GM18520 (cell line): Measurements from ENCODE around the gene FAM107A.

Source experiments
- ATAC-seq: cut with Tn5 transposase; IDR thresholded peaks from one replicate; pipeline ENCODE4 v1.9.1; 2021; ENCODE audit not compliant: unreplicated experiment

Gene FAM107A

GRCh38 chr3:58520403-58521335, 56.5 kb downstream of the FAM107A start:
- no peak for ATAC-seq

DNA sequence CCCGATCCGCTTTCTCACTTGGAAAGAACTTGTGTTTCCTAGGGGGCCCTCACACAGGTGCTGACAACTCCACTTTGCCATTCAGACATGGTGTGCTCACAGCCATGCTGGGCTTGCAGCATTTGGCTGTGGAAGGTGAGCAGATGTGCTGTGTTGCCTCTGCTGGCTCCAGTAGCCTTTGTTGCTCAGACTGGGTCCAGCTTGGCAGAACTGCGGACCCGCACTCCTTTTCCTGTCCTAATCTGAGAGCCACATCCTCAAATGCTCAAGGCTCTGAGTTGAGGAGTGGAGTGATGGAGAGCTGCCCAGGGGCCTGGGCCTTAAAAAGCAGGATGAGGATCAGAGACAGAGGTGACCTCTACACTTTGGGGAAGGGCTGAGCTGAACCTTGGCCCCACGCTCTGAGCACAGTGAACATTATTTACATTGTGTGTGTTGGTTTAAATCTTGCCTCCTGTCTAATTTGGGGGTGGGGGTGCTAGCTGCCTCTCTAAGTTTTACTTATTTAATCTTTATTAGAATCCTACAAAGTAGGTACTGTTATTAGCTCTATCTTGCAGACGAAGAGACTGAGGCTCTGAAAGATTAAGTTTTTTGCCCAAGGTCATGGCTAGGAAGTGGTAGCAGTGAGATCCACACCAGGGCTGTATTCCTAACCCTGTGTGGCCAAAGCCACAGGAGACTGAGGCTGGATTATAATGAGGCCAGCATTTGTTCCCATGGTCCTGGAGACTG, 57.4 kb downstream of the FAM107A start:
- ATAC-seq: no peak

DNA sequence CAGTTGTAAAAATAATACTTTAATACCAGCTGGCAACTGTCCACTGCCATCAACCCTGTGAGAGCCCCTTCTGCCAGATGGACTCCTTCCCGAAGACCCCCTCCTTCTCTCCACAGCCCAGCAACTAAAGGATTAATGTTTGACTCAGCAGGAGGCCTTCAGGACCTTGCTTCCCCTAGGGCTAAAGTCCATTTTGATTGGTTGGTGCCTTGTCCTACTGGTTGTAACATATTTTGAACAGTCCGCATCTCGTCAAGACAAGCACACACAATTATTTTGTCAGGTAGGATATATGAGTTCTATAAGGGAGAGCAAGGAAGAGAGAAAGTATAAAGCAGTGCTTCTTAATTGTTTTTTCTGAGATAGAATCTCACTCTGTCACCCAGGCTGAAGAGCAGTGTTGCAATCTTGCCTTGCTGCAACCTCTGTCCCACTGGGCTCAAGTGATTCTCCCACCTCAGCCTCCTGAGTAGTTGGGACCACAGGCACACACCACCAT, 58.9 kb downstream of the FAM107A start:
- no peak for ATAC-seq

DNA sequence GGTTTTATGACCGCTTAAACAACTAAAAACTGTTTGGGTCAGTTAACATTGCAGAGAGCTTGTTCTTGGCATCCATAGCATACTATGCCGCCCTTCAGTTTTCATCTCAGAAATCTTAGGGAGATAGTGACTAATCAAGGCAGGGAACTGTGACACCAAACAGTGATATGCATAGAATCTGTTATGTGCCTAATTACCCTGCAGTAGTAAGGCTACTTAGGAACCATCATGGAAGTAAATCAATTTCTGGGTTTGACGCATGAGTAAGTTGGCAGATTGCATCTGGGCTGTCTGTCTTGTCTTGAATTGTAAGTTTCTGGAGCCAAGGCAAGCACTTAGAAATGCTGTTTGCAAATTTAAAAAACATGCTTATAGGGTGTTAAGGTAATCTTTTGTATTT, 62.8 kb downstream of the FAM107A start:
- no peak for ATAC-seq
